ENCODE results near the gene SRSF1. TPM values are rescaled to one million over a fixed set of nuclear protein-coding genes. Genes with fewer than 3 reads are reported as not detected.

SRSF1 gene
- total RNA-seq, 2 experiments from 2014 or later: 531 to 582 TPM

- H3K27ac ChIP-seq (ENCODE audit: low read depth, low read length, poor library complexity, severe bottlenecking): no peak overlapping the region
- CTCF ChIA-PET (ENCODE audit: unreplicated experiment): no interaction called here
- peaks cover 48% of the 10 kb centered on the region for H3K79me2 ChIP-seq (ENCODE audit: insufficient read depth, low read depth, low read length)
These were observed 22.7 kb downstream of the SRSF1 start for GRCh38 chr17:57984261-57984890.

GRCh38 chr17:57983446-57983845 lies 23.6 kb downstream of the SRSF1 start:
- no TSS peak for BruUV-seq (replicated peaks)
- H4K20me1 ChIP-seq (ENCODE audit: insufficient read depth, low read length): peaks cover 30% of the 10 kb centered on the region; the same call in 1 of the 2 replicates
- no peak overlapping the region for H3K4me3 ChIP-seq (ENCODE audit: low read depth, low read length, poor library complexity, severe bottlenecking)
- intact Hi-C loops (cut with micrococcal nuclease; ENCODE audit: unreplicated experiment): no loop called here
- ChIA-PET CTCF (ENCODE audit: unreplicated experiment) (no interaction called here), POLR2A (interaction anchor here (0.6 kb wide), 1 partner anchor 10 kb away, joined by 3 read pairs; no protein-coding TSS in a partner anchor)
- no peaks in the 10 kb centered on the region for H3K9me3 ChIP-seq (ENCODE audit: low read length)
- DNase-seq (ENCODE audit: low spot score): no peak
- H3K9me2 ChIP-seq (ENCODE audit: insufficient read depth, low read length): no peaks in the 10 kb centered on the region
- H3K27ac ChIP-seq (ENCODE audit: low read depth, low read length, poor library complexity, severe bottlenecking): no peak overlapping the region
- H3K4me2 ChIP-seq (ENCODE audit: low read length): no peak overlapping the region
- peaks cover 68% of the 10 kb centered on the region for H3K36me3 ChIP-seq (ENCODE audit: insufficient read depth, low read length)
- no peak overlapping the region for H2AFZ ChIP-seq (ENCODE audit: low read length)
- peaks cover 10% of the 10 kb centered on the region for H3K4me1 ChIP-seq (ENCODE audit: insufficient read depth, low read length, poor library complexity, severe bottlenecking)
- TF ChIP-seq EZH2phosphoT487 (IDR thresholded peaks at IDR 0.05; ENCODE audit: borderline replicate concordance, low read depth, low read length): no peak
- TF ChIP-seq CTCF (conservative IDR thresholded peaks at IDR 0.05; ENCODE audit: low read length): no peak
- H3K79me2 ChIP-seq (ENCODE audit: insufficient read depth, low read depth, low read length): peaks cover 48% of the 10 kb centered on the region

More at GRCh38 chr17:57984261-57984890, 22.7 kb downstream of the SRSF1 start:
- Histone ChIP-seq H3K9me3 (ENCODE audit: low read length) (no peaks in the 10 kb centered on the region), H3K4me2 (ENCODE audit: low read length) (0 out of 2 replicates have a peak overlapping the region, but pooled peaks have one; percentile 31), H4K20me1 (ENCODE audit: insufficient read depth, low read length) (peaks cover 30% of the 10 kb centered on the region; the same call in 1 of the 2 replicates), H2AFZ (ENCODE audit: low read length) (no peak overlapping the region), H3K36me3 (ENCODE audit: insufficient read depth, low read length) (peaks cover 59% of the 10 kb centered on the region), H3K4me3 (ENCODE audit: low read depth, low read length, poor library complexity, severe bottlenecking) (no peak overlapping the region), H3K9me2 (ENCODE audit: insufficient read depth, low read length) (no peaks in the 10 kb centered on the region), H3K4me1 (ENCODE audit: insufficient read depth, low read length, poor library complexity, severe bottlenecking) (peaks cover 19% of the 10 kb centered on the region)
- intact Hi-C loops (cut with micrococcal nuclease; ENCODE audit: unreplicated experiment): no loop called here
- POLR2A ChIA-PET: interaction anchor here (1.3 kb wide), 1 partner anchor 9 kb away, joined by 4 read pairs; no protein-coding TSS in a partner anchor
- TF ChIP-seq CTCF (conservative IDR thresholded peaks at IDR 0.05; ENCODE audit: low read length) (no peak), EZH2phosphoT487 (IDR thresholded peaks at IDR 0.05; ENCODE audit: borderline replicate concordance, low read depth, low read length) (no peak)
- DNase-seq (ENCODE audit: low spot score): no peak
- BruUV-seq (replicated peaks): no TSS peak
